GM23248 (cell line): ENCODE results near the gene CDRT4. TPM values are rescaled to one million over a fixed set of nuclear protein-coding genes. Genes with fewer than 3 reads are reported as not detected.

Source experiments
- DNase-seq: peaks from one replicate; pipeline ENCODE4 v3.0.0-alpha.2; 2015
- H2AFZ ChIP-seq: fragments of 200-600 bp; sonication (generic); 2 replicates; pipeline ENCODE4 v1.6.1; 2016; ENCODE audit warnings: antibody characterized with exemption
- H3F3A ChIP-seq: fragments of 200-600 bp; sonication (generic); 2 replicates; pipeline ENCODE4 v1.6.1; 2016; ENCODE audit warnings: mild to moderate bottlenecking, antibody characterized with exemption, mixed run types; ENCODE audit not compliant: insufficient read depth
- H3K27ac ChIP-seq: fragments of 200-600 bp; sonication (generic); 2 replicates; pipeline ENCODE4 v1.5.1; 2016; ENCODE audit warnings: mild to moderate bottlenecking
- H3K27me3 ChIP-seq: fragments of 200-600 bp; sonication (generic); replicated peaks from 2 replicates; pipeline ENCODE4 v1.6.1; 2016; ENCODE audit warnings: mild to moderate bottlenecking; ENCODE audit not compliant: insufficient read depth
- H3K36me3 ChIP-seq: fragments of 200-600 bp; sonication (generic); 2 replicates; pipeline ENCODE4 v1.6.1; 2016; ENCODE audit warnings: low read depth, mild to moderate bottlenecking
- H3K4me1 ChIP-seq: fragments of 200-600 bp; sonication (generic); 2 replicates; pipeline ENCODE4 v1.6.1; 2016; ENCODE audit warnings: mild to moderate bottlenecking; ENCODE audit not compliant: insufficient read depth
- H3K4me2 ChIP-seq: fragments of 200-600 bp; sonication (generic); one replicate; pipeline ENCODE4 v1.6.1; 2016; ENCODE audit warnings: mild to moderate bottlenecking; ENCODE audit not compliant: unreplicated experiment
- H3K4me3 ChIP-seq: fragments of 200-600 bp; sonication (generic); 2 replicates; pipeline ENCODE4 v1.5.1; 2016; ENCODE audit warnings: mild to moderate bottlenecking
- H3K79me2 ChIP-seq: fragments of 200-600 bp; sonication (generic); 2 replicates; pipeline ENCODE4 v1.6.1; 2016; ENCODE audit warnings: mild to moderate bottlenecking; ENCODE audit not compliant: insufficient read depth
- H3K9ac ChIP-seq: fragments of 200-600 bp; sonication (generic); 2 replicates; pipeline ENCODE4 v1.6.1; 2016; ENCODE audit warnings: mild to moderate bottlenecking
- H3K9me2 ChIP-seq: fragments of 200-600 bp; sonication (generic); 2 replicates; pipeline ENCODE4 v1.6.1; 2016; ENCODE audit warnings: mixed run types, mild to moderate bottlenecking, moderate library complexity; ENCODE audit not compliant: insufficient read depth
- H3K9me3 ChIP-seq: fragments of 200-600 bp; sonication (generic); one replicate; pipeline ENCODE4 v1.6.1; 2017; ENCODE audit warnings: low read depth
- H4K20me1 ChIP-seq: fragments of 200-600 bp; sonication (generic); 2 replicates; pipeline ENCODE4 v1.6.0; 2016; ENCODE audit not compliant: insufficient read depth
- EZH2 ChIP-seq: fragments of 200-600 bp; sonication (generic); IDR thresholded peaks from 2 replicates; pipeline ENCODE4 v1.6.1; 2018; ENCODE audit warnings: antibody characterized with exemption, mild to moderate bottlenecking; ENCODE audit not compliant: insufficient read depth, poor library complexity, severe bottlenecking
- EZH2phosphoT487 ChIP-seq: fragments of 200-600 bp; sonication (generic); IDR thresholded peaks from 2 replicates; pipeline ENCODE4 v1.6.1; 2018; ENCODE audit warnings: antibody characterized with exemption, moderate library complexity, mild to moderate bottlenecking, low read depth; ENCODE audit not compliant: insufficient read depth
- WGBS, 2 experiments: methylation state at CpG; one replicate each; pipeline ENCODE4 v1.1.6; 2015 to 2017; ENCODE audit warnings: low lambda C conversion rate in 2 of 2, low coverage in 1 of 2; ENCODE audit errors: missing lambda C conversion rate in 2 of 2; 5-methylcytosine and 5-hydroxymethylcytosine counted together
- in situ Hi-C: fragments of 300-500 bp; cut with MboI; formaldehyde crosslinking; loops from 2 replicates; pipeline ENCODE4 v1.15.0; 2020
- polyA plus RNA-seq: library from polyadenylated mRNA; unstranded; fragments of >200 nt; fragmentation: Nextera tagmentation; extraction: Ambion mirVana; gene quantifications from 2 replicates; pipeline ENCODE4 v1.2.1, GENCODE V29; 2016
- total RNA-seq: library from RNA; depleted of rRNA; stranded (reverse); fragments of >200 nt; shearing (Covaris generic); gene quantifications from 2 replicates; pipeline ENCODE4 v1.2.3, GENCODE V29; 2014

Gene CDRT4
- total and polyA plus RNA-seq, 2 experiments from 2014 or later = 3.0 to 3.8 TPM

DNA sequence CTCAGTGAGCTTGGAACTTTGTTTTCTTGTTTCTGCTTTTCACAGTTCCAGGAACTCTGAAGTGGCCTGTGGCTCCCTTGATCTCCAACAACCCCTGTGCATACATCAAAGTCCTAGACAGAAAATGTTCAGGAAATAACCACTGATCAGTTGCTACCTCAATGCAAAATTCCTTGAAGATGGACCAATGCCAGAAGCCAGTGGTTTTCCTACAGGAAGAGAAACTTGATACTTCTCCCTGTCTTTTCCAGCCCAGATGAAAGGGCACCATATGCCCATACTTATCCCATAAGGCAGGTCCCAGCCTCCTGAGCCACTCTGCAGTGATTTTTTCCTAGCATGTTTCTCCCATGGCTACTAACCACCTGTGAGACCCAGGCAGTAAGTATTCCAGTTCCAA, 12.3 kb upstream of the CDRT4 start:
- peaks cover 7% of the 10 kb centered on the region for H3F3A ChIP-seq
- peaks cover 17% of the 10 kb centered on the region for H3K4me1 ChIP-seq
- no peak overlapping the region for H2AFZ ChIP-seq
- H3K79me2 ChIP-seq = no peaks in the 10 kb centered on the region
- no peaks in the 10 kb centered on the region for H4K20me1 ChIP-seq
- H3K36me3 ChIP-seq = no peaks in the 10 kb centered on the region
- TF ChIP-seq EZH2 (no peak), EZH2phosphoT487 (no peak)
- no peaks in the 10 kb centered on the region for H3K9me2 ChIP-seq
- H3K9ac ChIP-seq = no peak overlapping the region
- H3K4me3 ChIP-seq = no peak overlapping the region
- H3K27ac ChIP-seq = no peak overlapping the region
- no peaks in the 10 kb centered on the region for H3K27me3 ChIP-seq
- H3K4me2 ChIP-seq = no peak overlapping the region
- H3K9me3 ChIP-seq = no peaks in the 10 kb centered on the region
- DNase-seq = no peak
- in situ Hi-C loops = no loop called here

GRCh38 chr17:15478845-15479244, 11.4 kb upstream of the CDRT4 start:
- Histone ChIP-seq H3F3A (peaks cover 7% of the 10 kb centered on the region), H3K9ac (no peak overlapping the region), H3K27ac (no peak overlapping the region), H3K4me2 (no peak overlapping the region), H3K27me3 (no peaks in the 10 kb centered on the region), H3K9me2 (no peaks in the 10 kb centered on the region), H3K4me1 (peaks cover 17% of the 10 kb centered on the region), H3K4me3 (no peak overlapping the region), H2AFZ (no peak overlapping the region), H3K79me2 (no peaks in the 10 kb centered on the region), H3K9me3 (no peaks in the 10 kb centered on the region), H4K20me1 (no peaks in the 10 kb centered on the region), H3K36me3 (no peaks in the 10 kb centered on the region)
- no peak for DNase-seq
- in situ Hi-C loops = no loop called here
- 83 to 90% methylated on average over 4 to 5 of the region's 5 CpGs for WGBS, 2 experiments
- no peak for TF ChIP-seq EZH2phosphoT487
- no peak for TF ChIP-seq EZH2

GRCh38 chr17:15475631-15476354, 8.4 kb upstream of the CDRT4 start:
- 9 to 10% methylated on average over 8 of the region's 8 CpGs for WGBS, 2 experiments
- H4K20me1 ChIP-seq = no peaks in the 10 kb centered on the region
- TF ChIP-seq EZH2phosphoT487 (no peak), EZH2 (no peak)
- no peaks in the 10 kb centered on the region for H3K79me2 ChIP-seq
- H3F3A ChIP-seq = peaks cover 7% of the 10 kb centered on the region
- H3K9me2 ChIP-seq = no peaks in the 10 kb centered on the region
- 0 out of 2 replicates have a peak overlapping the region, but pooled peaks have one; percentile 1 for H2AFZ ChIP-seq
- peak overlapping the region; percentile 9; the same call in 1 of the 2 replicates for H3K27ac ChIP-seq
- no peaks in the 10 kb centered on the region for H3K9me3 ChIP-seq
- no peaks in the 10 kb centered on the region for H3K36me3 ChIP-seq
- H3K4me3 ChIP-seq = 0 out of 2 replicates have a peak overlapping the region, but pooled peaks have one; percentile 17
- no peaks in the 10 kb centered on the region for H3K27me3 ChIP-seq
- H3K9ac ChIP-seq = no peak overlapping the region
- in situ Hi-C loops = no loop called here
- peak; percentile 84 for DNase-seq
- H3K4me1 ChIP-seq = peaks cover 17% of the 10 kb centered on the region
- H3K4me2 ChIP-seq = peak overlapping the region; percentile 42

- H3F3A ChIP-seq = peaks cover 7% of the 10 kb centered on the region
- no peak overlapping the region for H3K27ac ChIP-seq
- no peaks in the 10 kb centered on the region for H3K27me3 ChIP-seq
- no peaks in the 10 kb centered on the region for H3K79me2 ChIP-seq
- 78% methylated on average over 3 of the region's 3 CpGs for WGBS, 2 experiments
- H4K20me1 ChIP-seq = no peaks in the 10 kb centered on the region
- no peak overlapping the region for H3K9ac ChIP-seq
- no peak overlapping the region for H3K4me3 ChIP-seq
- H3K9me2 ChIP-seq = no peaks in the 10 kb centered on the region
- no peak for DNase-seq
- TF ChIP-seq EZH2phosphoT487 = no peak
- no peak for TF ChIP-seq EZH2
- H2AFZ ChIP-seq = no peak overlapping the region
- H3K4me2 ChIP-seq = no peak overlapping the region
- no peaks in the 10 kb centered on the region for H3K36me3 ChIP-seq
- in situ Hi-C loops = no loop called here
- no peaks in the 10 kb centered on the region for H3K9me3 ChIP-seq
- H3K4me1 ChIP-seq = peaks cover 10% of the 10 kb centered on the region
Measured at GRCh38 chr17:15472891-15473290, 5.5 kb upstream of the CDRT4 start.
